Ramos (cell line): Measurements from ENCODE around the gene FKBP5.
"Not testable (repeated sequence)": the region's sequence is repeated elsewhere in the genome, so short reads cannot be mapped to it uniquely, and the experiment has no call there.

Source experiments
- in situ Hi-C: fragments of 300-500 bp; cut with MboI; formaldehyde crosslinking; loops from one replicate; pipeline ENCODE4 v1.14.3; 2022; ENCODE audit warnings: low sequenced_read_pairs; ENCODE audit not compliant: unreplicated experiment

Gene FKBP5

GRCh38 chr6:35633579-35634089 lies 55.1 kb downstream of the FKBP5 start:
- in situ Hi-C loops = no loop called here

- in situ Hi-C loops = no loop called here
These were observed 58.8 kb downstream of the FKBP5 start for GRCh38 chr6:35629876-35630378.

- in situ Hi-C loops = no loop called here
These were observed 62.3 kb downstream of the FKBP5 start for GRCh38 chr6:35626401-35626800.

GRCh38 chr6:35624341-35625070 lies 64.2 kb downstream of the FKBP5 start:
- in situ Hi-C loops = no loop called here

GRCh38 chr6:35622283-35622682 lies 66.4 kb downstream of the FKBP5 start:
- in situ Hi-C loops = no loop called here

- in situ Hi-C loops = no loop called here
These were observed 68.0 kb downstream of the FKBP5 start for GRCh38 chr6:35620706-35621105.

GRCh38 chr6:35613762-35614161 lies 75.0 kb downstream of the FKBP5 start:
- in situ Hi-C loops = no loop called here

GRCh38 chr6:35611240-35611639 lies 77.5 kb downstream of the FKBP5 start:
- in situ Hi-C loops = no loop called here

- in situ Hi-C loops = no loop called here
These were observed 77.9 kb downstream of the FKBP5 start for GRCh38 chr6:35610830-35611229.

GRCh38 chr6:35609588-35609987 lies 79.1 kb downstream of the FKBP5 start:
- in situ Hi-C loops = no loop called here

GRCh38 chr6:35607517-35608233 lies 81.0 kb downstream of the FKBP5 start:
- in situ Hi-C loops = no loop called here

GRCh38 chr6:35605600-35605999 lies 83.1 kb downstream of the FKBP5 start:
- in situ Hi-C loops = no loop called here

- in situ Hi-C loops = no loop called here
These were observed 85.2 kb downstream of the FKBP5 start for GRCh38 chr6:35603326-35604202.

GRCh38 chr6:35602133-35602946 lies 86.4 kb downstream of the FKBP5 start:
- in situ Hi-C loops = no loop called here

GRCh38 chr6:35601331-35602132 lies 87.2 kb downstream of the FKBP5 start:
- in situ Hi-C loops = no loop called here

GRCh38 chr6:35600659-35601125 lies 88.0 kb downstream of the FKBP5 start:
- in situ Hi-C loops = no loop called here

GRCh38 chr6:35599761-35600658 lies 88.7 kb downstream of the FKBP5 start:
- in situ Hi-C loops = no loop called here

- in situ Hi-C loops = not testable (repeated sequence)
These were observed 90.1 kb downstream of the FKBP5 start for GRCh38 chr6:35598621-35599020.
